Measurements from ENCODE around the gene TENT4A. TPM values are rescaled to one million over a fixed set of nuclear protein-coding genes. Genes with fewer than 3 reads are reported as not detected.

TENT4A gene
- total RNA-seq, 2 experiments from 2014 or later, result 29.2 to 33.3 TPM

GRCh38 chr5:6733411-6734242, 20.4 kb downstream of the TENT4A start:
- peaks cover 84% of the 10 kb centered on the region for H3K4me1 Mint-ChIP-seq
- H3K9me3 Mint-ChIP-seq (ENCODE audit: low read depth), result no peaks in the 10 kb centered on the region
- intact Hi-C loops (cut with DNase I, micrococcal nuclease), result loop anchor here in 1 of 2 experiments (5.0 kb wide), 1 partner anchor 356 kb away; the partner anchor contains the start of gene MED10
- POLR2A ChIA-PET, result no interaction called here
- H3K36me3 Mint-ChIP-seq (ENCODE audit: low read depth), result peaks cover 31% of the 10 kb centered on the region
- CTCF ChIA-PET, result interaction anchor here (2.1 kb wide), 1 partner anchor 12 kb away, joined by 6 read pairs; no protein-coding TSS in a partner anchor
- DNase-seq, result no peak
- H3K4me3 Mint-ChIP-seq, result no peak overlapping the region
- H3K27ac Mint-ChIP-seq, result peak overlapping the region; percentile 74
- no peak for ATAC-seq
- no peaks in the 10 kb centered on the region for H3K27me3 Mint-ChIP-seq

- Mint-ChIP-seq H3K27me3 (no peaks in the 10 kb centered on the region), H3K4me3 (no peak overlapping the region), H3K9me3 (ENCODE audit: low read depth) (no peaks in the 10 kb centered on the region), H3K4me1 (peaks cover 80% of the 10 kb centered on the region), H3K27ac (no peak overlapping the region), H3K36me3 (ENCODE audit: low read depth) (peaks cover 33% of the 10 kb centered on the region)
- no peak for ATAC-seq
- ChIA-PET CTCF (interaction anchor here (0.8 kb wide), 1 partner anchor 17 kb away, joined by 3 read pairs; no protein-coding TSS in a partner anchor), POLR2A (no interaction called here)
- intact Hi-C loops (cut with DNase I, micrococcal nuclease), result loop anchor here in 1 of 2 experiments (5.0 kb wide), 1 partner anchor 357 kb away; the partner anchor contains the start of gene MED10
- no peak for DNase-seq
Measured at GRCh38 chr5:6734243-6734700, 21.0 kb downstream of the TENT4A start.

- Mint-ChIP-seq H3K36me3 (ENCODE audit: low read depth) (peaks cover 36% of the 10 kb centered on the region), H3K27me3 (no peaks in the 10 kb centered on the region), H3K4me3 (no peak overlapping the region), H3K9me3 (ENCODE audit: low read depth) (no peaks in the 10 kb centered on the region), H3K27ac (peak overlapping the region; percentile 86), H3K4me1 (peaks cover 74% of the 10 kb centered on the region)
- DNase-seq (no peak), ATAC-seq (peak; percentile 29)
- ChIA-PET CTCF (interaction anchor here (0.8 to 1.3 kb wide), 2 partner anchors 11 to 17 kb away, joined by 3 read pairs; no protein-coding TSS in a partner anchor), POLR2A (no interaction called here)
- intact Hi-C loops (cut with DNase I, micrococcal nuclease), result loop anchor here in 1 of 2 experiments (5.0 kb wide), 1 partner anchor 357 kb away; the partner anchor contains the start of gene MED10
Measured at GRCh38 chr5:6734781-6735180, 21.5 kb downstream of the TENT4A start.

- Mint-ChIP-seq H3K27ac (peak overlapping the region; percentile 97), H3K9me3 (ENCODE audit: low read depth) (no peaks in the 10 kb centered on the region), H3K4me3 (no peak overlapping the region), H3K36me3 (ENCODE audit: low read depth) (peaks cover 36% of the 10 kb centered on the region), H3K4me1 (peaks cover 64% of the 10 kb centered on the region), H3K27me3 (no peaks in the 10 kb centered on the region)
- no peak for DNase-seq
- no peak for ATAC-seq
- ChIA-PET CTCF (interaction anchor here (0.6 to 1.3 kb wide), 5 partner anchors 8 to 274 kb away, joined by 3 read pairs; no protein-coding TSS in a partner anchor), POLR2A (no interaction called here)
- intact Hi-C loops (cut with DNase I, micrococcal nuclease), result loop anchor here in 1 of 2 experiments (2.0 kb wide), 1 partner anchor 103 kb away; the partner anchor contains the start of genes NSUN2 and SRD5A1
Measured at GRCh38 chr5:6736106-6736505, 22.9 kb downstream of the TENT4A start.

GRCh38 chr5:6736524-6737042, 23.4 kb downstream of the TENT4A start:
- H3K4me3 Mint-ChIP-seq, result peak overlapping the region; percentile 34
- intact Hi-C loops (cut with DNase I, micrococcal nuclease), result loop anchor here in 1 of 2 experiments (1.0 to 2.0 kb wide), 2 partner anchors 23 to 104 kb away; partner anchors contain the start of genes NSUN2, SRD5A1 and TENT4A
- ChIA-PET CTCF (interaction anchor here (0.6 to 1.2 kb wide), 4 partner anchors 8 to 274 kb away, joined by 3 read pairs; no protein-coding TSS in a partner anchor), POLR2A (no interaction called here)
- H3K27me3 Mint-ChIP-seq, result no peaks in the 10 kb centered on the region
- peaks cover 59% of the 10 kb centered on the region for H3K4me1 Mint-ChIP-seq
- H3K9me3 Mint-ChIP-seq (ENCODE audit: low read depth), result no peaks in the 10 kb centered on the region
- no peak for DNase-seq
- H3K27ac Mint-ChIP-seq, result peak overlapping the region; percentile 97
- ATAC-seq, result peak; percentile 3
- H3K36me3 Mint-ChIP-seq (ENCODE audit: low read depth), result peaks cover 34% of the 10 kb centered on the region

GRCh38 chr5:6737043-6737941, 24.1 kb downstream of the TENT4A start:
- peaks cover 52% of the 10 kb centered on the region for H3K4me1 Mint-ChIP-seq
- peak overlapping the region; percentile 34 for H3K4me3 Mint-ChIP-seq
- intact Hi-C loops (cut with DNase I, micrococcal nuclease), result loop anchor here in 1 of 2 experiments (1.0 to 2.0 kb wide), 2 partner anchors 24 to 104 kb away; partner anchors contain the start of genes NSUN2, SRD5A1 and TENT4A
- no peaks in the 10 kb centered on the region for H3K27me3 Mint-ChIP-seq
- ATAC-seq, result peak; percentile 78
- DNase-seq, result peak; percentile 43
- H3K9me3 Mint-ChIP-seq (ENCODE audit: low read depth), result no peaks in the 10 kb centered on the region
- ChIA-PET POLR2A (interaction anchor here (1.0 kb wide), 1 partner anchor 104 kb away, joined by 3 read pairs; the partner anchor contains the start of gene SRD5A1), CTCF (interaction anchor here (1.0 to 1.2 kb wide), 4 partner anchors 8 to 103 kb away, joined by 3 read pairs; no protein-coding TSS in a partner anchor)
- H3K27ac Mint-ChIP-seq, result peak overlapping the region; percentile 97
- peaks cover 38% of the 10 kb centered on the region for H3K36me3 Mint-ChIP-seq (ENCODE audit: low read depth)

- peaks cover 35% of the 10 kb centered on the region for H3K4me1 Mint-ChIP-seq
- H3K4me3 Mint-ChIP-seq, result no peak overlapping the region
- CTCF ChIA-PET, result no interaction called here
- POLR2A ChIA-PET, result no interaction called here
- intact Hi-C loops (cut with DNase I, micrococcal nuclease), result loop anchor here in 1 of 2 experiments (10.0 kb wide), 1 partner anchor 365 kb away; the partner anchor contains the start of gene MED10
- no peak for ATAC-seq
- peak overlapping the region; percentile 59 for H3K27ac Mint-ChIP-seq
- H3K36me3 Mint-ChIP-seq (ENCODE audit: low read depth), result peaks cover 47% of the 10 kb centered on the region
- H3K9me3 Mint-ChIP-seq (ENCODE audit: low read depth), result no peaks in the 10 kb centered on the region
- DNase-seq, result no peak
- no peaks in the 10 kb centered on the region for H3K27me3 Mint-ChIP-seq
Measured at GRCh38 chr5:6739603-6740002, 26.4 kb downstream of the TENT4A start.

- H3K27ac Mint-ChIP-seq, result no peak overlapping the region
- peaks cover 50% of the 10 kb centered on the region for H3K36me3 Mint-ChIP-seq (ENCODE audit: low read depth)
- POLR2A ChIA-PET, result no interaction called here
- no peaks in the 10 kb centered on the region for H3K27me3 Mint-ChIP-seq
- no peaks in the 10 kb centered on the region for H3K9me3 Mint-ChIP-seq (ENCODE audit: low read depth)
- intact Hi-C loops (cut with DNase I, micrococcal nuclease), result loop anchor here in 1 of 2 experiments (10.0 kb wide), 1 partner anchor 366 kb away; the partner anchor contains the start of gene MED10
- peaks cover 29% of the 10 kb centered on the region for H3K4me1 Mint-ChIP-seq
- H3K4me3 Mint-ChIP-seq, result no peak overlapping the region
- DNase-seq (no peak), ATAC-seq (no peak)
- CTCF ChIA-PET, result no interaction called here
Measured at GRCh38 chr5:6740586-6741150, 27.4 kb downstream of the TENT4A start.

- ATAC-seq, result no peak
- POLR2A ChIA-PET, result no interaction called here
- H3K4me1 Mint-ChIP-seq, result peaks cover 15% of the 10 kb centered on the region
- peak overlapping the region; percentile 58 for H3K27ac Mint-ChIP-seq
- DNase-seq, result no peak
- H3K36me3 Mint-ChIP-seq (ENCODE audit: low read depth), result peaks cover 49% of the 10 kb centered on the region
- no peaks in the 10 kb centered on the region for H3K27me3 Mint-ChIP-seq
- no peak overlapping the region for H3K4me3 Mint-ChIP-seq
- intact Hi-C loops (cut with DNase I, micrococcal nuclease), result loop anchor here in 1 of 2 experiments (10.0 kb wide), 1 partner anchor 367 kb away; the partner anchor contains the start of gene MED10
- CTCF ChIA-PET, result interaction anchor here (0.9 to 1.0 kb wide), 3 partner anchors 9 to 18 kb away, joined by 3 to 4 read pairs (median 3); no protein-coding TSS in a partner anchor
- H3K9me3 Mint-ChIP-seq (ENCODE audit: low read depth), result no peaks in the 10 kb centered on the region
Measured at GRCh38 chr5:6742081-6742758, 29.0 kb downstream of the TENT4A start.

- peak overlapping the region; percentile 52 for H3K27ac Mint-ChIP-seq
- H3K4me3 Mint-ChIP-seq, result no peak overlapping the region
- H3K27me3 Mint-ChIP-seq, result no peaks in the 10 kb centered on the region
- intact Hi-C loops (cut with DNase I, micrococcal nuclease), result loop anchor here in 1 of 2 experiments (10.0 kb wide), 1 partner anchor 368 kb away; the partner anchor contains the start of gene MED10
- CTCF ChIA-PET, result interaction anchor here (0.9 to 3.3 kb wide), 3 partner anchors 14 to 17 kb away, joined by 3 to 21 read pairs (median 4); no protein-coding TSS in a partner anchor
- ATAC-seq (no peak), DNase-seq (no peak)
- H3K9me3 Mint-ChIP-seq (ENCODE audit: low read depth), result no peaks in the 10 kb centered on the region
- POLR2A ChIA-PET, result no interaction called here
- H3K36me3 Mint-ChIP-seq (ENCODE audit: low read depth), result peaks cover 51% of the 10 kb centered on the region
- H3K4me1 Mint-ChIP-seq, result peaks cover 10% of the 10 kb centered on the region
Measured at GRCh38 chr5:6743161-6743560, 29.9 kb downstream of the TENT4A start.

Measured in activated CD4-positive, alpha-beta T cell treated with anti-CD3 and anti-CD28 coated beads for 36 hours (primary cell).